ENCODE data around the gene SLC23A1. TPM values are rescaled to one million over a fixed set of nuclear protein-coding genes. Genes with fewer than 3 reads are reported as not detected.
"Not testable (repeated sequence)": the region's sequence is repeated elsewhere in the genome, so short reads cannot be mapped to it uniquely, and the experiment has no call there.

Gene SLC23A1
- total RNA-seq, 4 donors from 2014 or later = not detected

DNA sequence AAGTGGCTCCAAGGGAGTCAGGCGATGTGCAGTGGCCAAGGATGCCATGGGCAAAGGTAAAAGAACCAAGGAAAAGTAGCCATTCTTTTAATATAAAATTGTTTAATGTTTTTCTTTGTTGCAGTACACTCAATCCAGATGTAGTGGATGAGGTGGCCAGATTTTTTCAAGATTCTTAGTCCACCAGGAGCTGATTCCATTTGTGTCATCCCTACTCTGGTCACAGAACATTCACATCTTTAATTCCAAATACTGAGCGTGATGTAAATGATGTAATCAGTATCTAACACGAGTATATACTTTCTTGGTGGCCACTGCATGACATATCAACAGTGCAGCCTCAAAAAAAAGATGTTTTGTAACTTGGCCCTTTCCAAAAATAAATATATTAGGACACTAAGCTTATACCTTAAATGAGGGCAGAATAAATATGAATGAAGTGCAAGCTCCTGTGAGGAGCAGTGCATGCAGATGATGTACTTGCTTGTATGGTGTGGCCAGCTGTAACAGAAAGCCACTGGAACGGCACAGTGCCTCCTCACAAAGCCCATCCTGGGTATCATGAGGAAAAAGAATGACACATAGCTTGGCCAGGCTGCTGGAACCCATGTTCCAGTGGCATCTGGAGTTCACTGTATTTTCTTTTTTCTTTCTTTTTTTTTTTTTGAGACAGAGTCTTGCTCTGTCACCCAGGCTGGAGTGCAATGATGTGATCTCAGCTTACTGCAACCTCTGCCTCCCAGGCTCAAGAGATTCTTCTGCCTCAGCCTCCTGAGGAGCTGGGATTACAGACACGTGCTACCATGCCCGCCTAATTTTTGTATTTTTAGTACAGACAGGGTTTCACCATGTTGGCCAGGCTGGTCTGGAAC is 27.3 kb upstream of the SLC23A1 start:
- intact Hi-C loops (cut with DNase I; ENCODE audit: low total_unique reads) = loop anchor here (10.0 kb wide), 1 partner anchor 274 kb away; no protein-coding TSS in a partner anchor
- Histone ChIP-seq H3K4me1 (peaks cover 32 to 36% of the 10 kb centered on the region in 2 donors), H3K9me3 (no peaks in the 10 kb centered on the region), H3K27me3 (no peaks in the 10 kb centered on the region), H3K27ac (peak overlapping the region; percentile 63 to 80 (median 70)), H3K4me3 (no peak overlapping the region), H3K36me3 (no peaks in the 10 kb centered on the region)
- TF ChIP-seq POLR2A (IDR thresholded peaks at IDR 0.05) = no peak
- TF ChIP-seq, protein P1, sequence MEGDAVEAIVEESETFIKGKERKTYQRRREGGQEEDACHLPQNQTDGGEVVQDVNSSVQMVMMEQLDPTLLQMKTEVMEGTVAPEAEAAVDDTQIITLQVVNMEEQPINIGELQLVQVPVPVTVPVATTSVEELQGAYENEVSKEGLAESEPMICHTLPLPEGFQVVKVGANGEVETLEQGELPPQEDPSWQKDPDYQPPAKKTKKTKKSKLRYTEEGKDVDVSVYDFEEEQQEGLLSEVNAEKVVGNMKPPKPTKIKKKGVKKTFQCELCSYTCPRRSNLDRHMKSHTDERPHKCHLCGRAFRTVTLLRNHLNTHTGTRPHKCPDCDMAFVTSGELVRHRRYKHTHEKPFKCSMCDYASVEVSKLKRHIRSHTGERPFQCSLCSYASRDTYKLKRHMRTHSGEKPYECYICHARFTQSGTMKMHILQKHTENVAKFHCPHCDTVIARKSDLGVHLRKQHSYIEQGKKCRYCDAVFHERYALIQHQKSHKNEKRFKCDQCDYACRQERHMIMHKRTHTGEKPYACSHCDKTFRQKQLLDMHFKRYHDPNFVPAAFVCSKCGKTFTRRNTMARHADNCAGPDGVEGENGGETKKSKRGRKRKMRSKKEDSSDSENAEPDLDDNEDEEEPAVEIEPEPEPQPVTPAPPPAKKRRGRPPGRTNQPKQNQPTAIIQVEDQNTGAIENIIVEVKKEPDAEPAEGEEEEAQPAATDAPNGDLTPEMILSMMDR (IDR thresholded peaks at IDR 0.05 in 4 of 5, conservative IDR thresholded peaks at IDR 0.05 in 1 of 5) = no peak
- in situ Hi-C loops (cut with MboI; ENCODE audit: low sequenced_read_pairs in 4 of 4) = no loop called here
- DNase-seq = peak in 1 of 2 donors; percentile 64
- ATAC-seq = peak in 1 of 2 donors; percentile 20

DNA sequence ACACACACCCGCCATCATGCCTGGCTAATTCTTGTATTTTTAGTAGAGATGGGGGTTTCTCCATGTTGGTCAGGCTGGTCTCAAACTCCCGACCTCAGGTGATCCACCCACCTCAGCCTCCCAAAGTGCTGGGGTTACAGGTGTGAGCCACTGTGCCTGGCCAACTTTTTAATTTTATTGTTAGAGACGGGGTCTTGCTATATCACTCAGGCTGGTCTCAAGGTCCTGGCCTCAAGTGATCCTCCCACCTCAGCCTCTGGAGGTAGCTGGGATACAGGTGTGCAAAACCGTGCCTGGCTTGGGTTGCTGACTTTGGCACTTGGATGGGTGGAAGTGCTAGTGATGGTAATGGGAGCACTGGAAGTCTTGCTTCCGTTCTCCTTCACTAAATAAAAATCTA is 26.0 kb upstream of the SLC23A1 start:
- peaks cover 26 to 29% of the 10 kb centered on the region in 2 donors for H3K4me1 ChIP-seq
- DNase-seq; ATAC-seq; H3K4me3 ChIP-seq; in situ Hi-C loops (cut with MboI; ENCODE audit: low sequenced_read_pairs in 4 of 4); intact Hi-C loops (cut with DNase I; ENCODE audit: low total_unique reads); H3K9me3 ChIP-seq; H3K36me3 ChIP-seq; H3K27me3 ChIP-seq: not testable (repeated sequence)
- H3K27ac ChIP-seq = peak overlapping the region in 3 of 4 donors; percentile 22 to 80 (median 66)

DNA sequence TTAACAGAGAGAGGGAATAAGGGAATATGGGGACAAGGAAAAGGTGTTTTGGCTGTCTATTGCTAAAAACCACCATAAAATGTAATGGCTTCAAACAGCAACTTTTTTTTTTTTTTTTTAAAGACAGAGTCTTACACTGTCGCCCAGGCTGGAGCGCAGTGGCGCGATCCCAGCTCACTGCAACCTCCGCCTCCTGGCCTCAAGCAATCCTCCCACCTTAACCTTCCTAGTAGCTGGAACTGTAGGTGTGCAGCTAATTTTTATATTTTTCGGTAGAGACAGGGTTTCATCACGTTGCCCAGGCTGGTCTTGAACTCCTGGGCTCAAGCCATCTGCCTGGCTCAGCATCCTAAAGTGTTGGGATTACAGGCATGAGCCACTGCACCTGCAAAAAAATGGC is 25.1 kb upstream of the SLC23A1 start:
- H3K36me3 ChIP-seq = no peaks in the 10 kb centered on the region
- intact Hi-C loops (cut with DNase I; ENCODE audit: low total_unique reads) = no loop called here
- no peak overlapping the region for H3K4me3 ChIP-seq
- no peak for TF ChIP-seq POLR2A (IDR thresholded peaks at IDR 0.05)
- no peaks in the 10 kb centered on the region for H3K9me3 ChIP-seq
- in situ Hi-C loops (cut with MboI; ENCODE audit: low sequenced_read_pairs in 4 of 4) = no loop called here
- H3K4me1 ChIP-seq = peaks cover 27 to 28% of the 10 kb centered on the region in 2 donors
- no peak overlapping the region for H3K27ac ChIP-seq
- ATAC-seq = no peak
- DNase-seq = no peak
- H3K27me3 ChIP-seq = no peaks in the 10 kb centered on the region

DNA sequence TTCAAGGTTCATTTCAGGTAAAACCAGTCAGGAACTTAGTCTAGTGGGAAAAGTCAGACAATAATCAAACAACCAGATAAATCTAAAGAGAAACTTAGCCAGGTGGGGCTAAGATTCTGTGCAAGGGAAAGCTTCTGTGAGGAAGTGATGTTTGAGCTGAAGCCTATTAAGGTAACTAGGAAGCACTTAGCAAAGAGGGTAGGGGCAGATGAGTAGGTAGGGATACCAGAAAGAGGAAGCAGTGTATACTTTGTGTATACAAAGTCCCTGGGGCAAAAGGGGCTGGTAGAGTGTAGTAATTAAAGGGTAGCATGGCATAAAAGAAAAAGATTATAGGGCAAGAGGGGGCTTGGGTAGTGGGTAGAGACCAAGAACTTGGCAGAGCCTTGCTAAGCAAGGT is 24.4 kb upstream of the SLC23A1 start:
- ATAC-seq (no peak), DNase-seq (no peak)
- Histone ChIP-seq H3K27me3 (no peaks in the 10 kb centered on the region), H3K27ac (no peak overlapping the region), H3K36me3 (no peaks in the 10 kb centered on the region), H3K4me3 (no peak overlapping the region), H3K9me3 (no peaks in the 10 kb centered on the region), H3K4me1 (peaks cover 33 to 35% of the 10 kb centered on the region in 2 donors)
- TF ChIP-seq, protein P1 (IDR thresholded peaks at IDR 0.05 in 4 of 5, conservative IDR thresholded peaks at IDR 0.05 in 1 of 5) = no peak
- no peak for TF ChIP-seq POLR2A (IDR thresholded peaks at IDR 0.05)
- in situ Hi-C loops (cut with MboI; ENCODE audit: low sequenced_read_pairs in 4 of 4) = no loop called here
- intact Hi-C loops (cut with DNase I; ENCODE audit: low total_unique reads) = no loop called here

DNA sequence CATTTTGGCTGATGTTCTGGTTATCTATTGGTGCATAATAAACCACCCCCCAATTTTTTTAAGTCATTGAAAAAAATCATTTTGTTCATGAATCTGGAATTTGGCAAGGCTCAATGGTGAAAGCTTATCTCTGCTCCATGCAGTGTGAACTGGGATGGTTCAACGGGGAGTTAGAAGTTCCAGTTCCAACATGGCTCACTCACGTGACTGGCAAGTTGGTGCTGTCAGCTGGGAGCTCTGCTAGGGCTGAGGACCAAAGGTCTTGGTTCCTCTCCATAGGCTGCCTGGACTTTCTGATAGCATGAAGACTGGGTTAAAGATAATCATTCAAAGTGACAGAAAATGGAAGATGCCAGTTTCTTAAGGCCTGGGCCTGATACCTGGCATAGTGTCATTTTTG is 23.9 kb upstream of the SLC23A1 start:
- H3K27me3 ChIP-seq = no peaks in the 10 kb centered on the region
- peaks cover 35 to 36% of the 10 kb centered on the region in 2 donors for H3K4me1 ChIP-seq
- no peaks in the 10 kb centered on the region for H3K9me3 ChIP-seq
- ATAC-seq (no peak), DNase-seq (no peak)
- in situ Hi-C loops (cut with MboI; ENCODE audit: low sequenced_read_pairs in 4 of 4) (no loop called here), intact Hi-C loops (cut with DNase I; ENCODE audit: low total_unique reads) (no loop called here)
- no peak overlapping the region for H3K4me3 ChIP-seq
- TF ChIP-seq POLR2A (IDR thresholded peaks at IDR 0.05) = no peak
- TF ChIP-seq, protein P1 (IDR thresholded peaks at IDR 0.05 in 4 of 5, conservative IDR thresholded peaks at IDR 0.05 in 1 of 5) = no peak
- no peaks in the 10 kb centered on the region for H3K36me3 ChIP-seq
- H3K27ac ChIP-seq = no peak overlapping the region
